Gastrocnemius medialis (tissue), 4 donors: ENCODE measurements around the gene DHX8. TPM values are rescaled to one million over a fixed set of nuclear protein-coding genes. Genes with fewer than 3 reads are reported as not detected.
"Not testable (repeated sequence)": the region's sequence is repeated elsewhere in the genome, so short reads cannot be mapped to it uniquely, and the experiment has no call there.

ENCODE experiments used
- ATAC-seq, 2 donors: fragments of 150-250 bp; one replicate each; pipeline ENCODE4 v1.9.1; 2016
- DNase-seq, 2 donors: peaks; one replicate each; pipeline ENCODE4 v3.0.0-alpha.2; 2019
- H3K27ac ChIP-seq, 4 donors: fragments of 200-600 bp; sonication (generic); 1 replicate in 1 of 4; 2 replicates in 3 of 4; pipeline ENCODE4 v1.5.1; 2016 to 2018; ENCODE audit warnings: mild to moderate bottlenecking in 2 of 4, moderate library complexity in 1 of 4
- H3K27me3 ChIP-seq, 3 donors: fragments of 200-600 bp; sonication (generic) in 2 of 3; 1 replicate in 1 of 3; 2 replicates in 2 of 3; pipeline versions ENCODE4 v1.5.1 to v1.6.0; 2016 to 2019; ENCODE audit warnings: mild to moderate bottlenecking in 1 of 3, moderate library complexity in 1 of 3
- H3K36me3 ChIP-seq, 2 donors: fragments of 200-600 bp; sonication (generic) in 1 of 2; one replicate each; pipeline ENCODE4 v1.5.1; 2017 to 2018
- H3K4me1 ChIP-seq, 2 donors: fragments of 200-600 bp; sonication (generic) in 1 of 2; one replicate each; pipeline ENCODE4 v1.5.1; 2016 to 2017; ENCODE audit warnings: mild to moderate bottlenecking in 2 of 2
- H3K4me3 ChIP-seq, 4 donors: fragments of 200-600 bp; sonication (generic) in 3 of 4; 1 replicate in 1 of 4; 2 replicates in 3 of 4; pipeline ENCODE4 v1.5.1; 2016 to 2019; ENCODE audit warnings: mild to moderate bottlenecking in 2 of 4
- H3K9me3 ChIP-seq, 3 donors: fragments of 200-600 bp; sonication (generic) in 2 of 3; 1 replicate in 1 of 3; 2 replicates in 2 of 3; pipeline ENCODE4 v1.5.1; 2016 to 2019
- CTCF ChIP-seq, 5 experiments: fragments of 450-650 bp in 3 of 5; fragments of 200-600 bp in 2 of 5; sonication (generic) in 2 of 5; IDR thresholded peaks in 4 of 5; conservative IDR thresholded peaks in 1 of 5; 1 replicate in 4 of 5; 2 replicates in 1 of 5; pipeline ENCODE4 v1.5.1; 2016 to 2019; ENCODE audit warnings: antibody characterized with exemption in 5 of 5, mild to moderate bottlenecking in 3 of 5, moderate library complexity in 3 of 5
- POLR2A ChIP-seq, 2 donors: fragments of 450-650 bp; IDR thresholded peaks; one replicate each; pipeline ENCODE4 v1.6.1; 2017; ENCODE audit warnings: antibody characterized with exemption in 2 of 2, mild to moderate bottlenecking in 2 of 2, moderate library complexity in 2 of 2
- in situ Hi-C, 4 donors: fragments of 200-750 bp; cut with MboI; loops; one replicate each; pipeline versions ENCODE4 v1.15.0 to v1.8.0; 2017; ENCODE audit warnings: low sequenced_read_pairs in 4 of 4
- intact Hi-C: fragments of 100-400 bp; cut with DNase I; formaldehyde crosslinking; loops from one replicate; pipeline ENCODE4 v1.15.1; 2023; ENCODE audit warnings: low total_unique reads
- total RNA-seq, 4 donors: library from RNA; depleted of rRNA; stranded (reverse); fragments of >200 nt; gene quantifications; one replicate each; pipeline versions ENCODE4 v1.1.0 to v1.2.3, GENCODE V29; 2016

Gene DHX8
- total RNA-seq, 4 donors from 2014 or later = 24.0 to 30.3 (median 27.2) TPM

- TF ChIP-seq CTCF (IDR thresholded peaks at IDR 0.05 in 4 of 5, conservative IDR thresholded peaks at IDR 0.05 in 1 of 5) = no peak
- no peak for TF ChIP-seq POLR2A (IDR thresholded peaks at IDR 0.05)
- ATAC-seq (no peak), DNase-seq (no peak)
- H3K27ac ChIP-seq = no peak overlapping the region
- no peaks in the 10 kb centered on the region for H3K4me1 ChIP-seq
- no peaks in the 10 kb centered on the region for H3K27me3 ChIP-seq
- no peak overlapping the region for H3K4me3 ChIP-seq
- H3K36me3 ChIP-seq = no peaks in the 10 kb centered on the region
- H3K9me3 ChIP-seq = no peaks in the 10 kb centered on the region
- in situ Hi-C loops (no loop called here), intact Hi-C loops (no loop called here)
Measured at GRCh38 chr17:43446773-43447172, 37.0 kb upstream of the DHX8 start.

GRCh38 chr17:43448720-43449469 is 34.9 kb upstream of the DHX8 start:
- in situ Hi-C loops = no loop called here
- TF ChIP-seq POLR2A (IDR thresholded peaks at IDR 0.05) = no peak
- TF ChIP-seq CTCF (IDR thresholded peaks at IDR 0.05 in 4 of 5, conservative IDR thresholded peaks at IDR 0.05 in 1 of 5) = no peak
- no peak for DNase-seq

GRCh38 chr17:43449470-43450248 is 34.1 kb upstream of the DHX8 start:
- peak in 1 of 2 donors; percentile 36 for ATAC-seq
- in situ Hi-C loops (no loop called here), intact Hi-C loops (no loop called here)
- no peak overlapping the region for H3K27ac ChIP-seq
- H3K4me3 ChIP-seq = no peak overlapping the region
- TF ChIP-seq POLR2A (IDR thresholded peaks at IDR 0.05) (no peak), CTCF (IDR thresholded peaks at IDR 0.05 in 4 of 5, conservative IDR thresholded peaks at IDR 0.05 in 1 of 5) (no peak)
- no peaks in the 10 kb centered on the region for H3K36me3 ChIP-seq
- no peaks in the 10 kb centered on the region for H3K9me3 ChIP-seq
- DNase-seq = no peak
- no peaks in the 10 kb centered on the region for H3K27me3 ChIP-seq
- no peaks in the 10 kb centered on the region for H3K4me1 ChIP-seq

More at GRCh38 chr17:43448720-43449469, 34.9 kb upstream of the DHX8 start:
- no peaks in the 10 kb centered on the region for H3K27me3 ChIP-seq
- no peaks in the 10 kb centered on the region for H3K36me3 ChIP-seq
- intact Hi-C loops = no loop called here
- ATAC-seq = no peak
- H3K9me3 ChIP-seq = no peaks in the 10 kb centered on the region
- H3K4me1 ChIP-seq = no peaks in the 10 kb centered on the region
- H3K4me3 ChIP-seq = no peak overlapping the region
- H3K27ac ChIP-seq = no peak overlapping the region

- H3K9me3 ChIP-seq, H3K27me3 ChIP-seq, in situ Hi-C loops, intact Hi-C loops, H3K36me3 ChIP-seq, H3K4me3 ChIP-seq, ATAC-seq, H3K27ac ChIP-seq, DNase-seq, H3K4me1 ChIP-seq: not testable (repeated sequence)
Measured at GRCh38 chr17:43450791-43451190, 33.0 kb upstream of the DHX8 start.

GRCh38 chr17:43451741-43452140 is 32.0 kb upstream of the DHX8 start:
- in situ Hi-C loops = not testable (repeated sequence)

More at GRCh38 chr17:43451741-43452140, 32.0 kb upstream of the DHX8 start:
- H3K9me3 ChIP-seq, H3K27me3 ChIP-seq, DNase-seq, ATAC-seq, intact Hi-C loops, H3K36me3 ChIP-seq, H3K4me1 ChIP-seq, H3K4me3 ChIP-seq, H3K27ac ChIP-seq: not testable (repeated sequence)
